Transverse colon (tissue), 3 donors: ENCODE measurements around the gene GASK1A.

Experiments used
- CTCF ChIP-seq, 5 experiments: fragments of 200-600 bp in 3 of 5; fragments of 450-650 bp in 2 of 5; sonication (generic) in 3 of 5; IDR thresholded peaks; 1 replicate in 2 of 5; 2 replicates in 3 of 5; pipeline ENCODE4 v1.5.1; 2016 to 2017; ENCODE audit warnings: antibody characterized with exemption in 5 of 5, inconsistent platforms in 3 of 5, mild to moderate bottlenecking in 2 of 5, moderate library complexity in 1 of 5
- POLR2A ChIP-seq: fragments of 450-650 bp; IDR thresholded peaks from one replicate; pipeline ENCODE4 v1.6.1; 2016; ENCODE audit warnings: antibody characterized with exemption, mild to moderate bottlenecking, moderate library complexity

- TF ChIP-seq POLR2A (no peak), CTCF (IDR thresholded peaks at IDR 0.05) (no peak)
Measured at GRCh38 chr3:42999632-43000031, 20.5 kb downstream of the GASK1A start.
